HG03280 (cell line): ENCODE measurements around the gene FOXO4.
"Not testable (repeated sequence)": the region's sequence is repeated elsewhere in the genome, so short reads cannot be mapped to it uniquely, and the experiment has no call there.

Experiments used
- ATAC-seq: cut with Tn5 transposase; IDR thresholded peaks from one replicate; pipeline ENCODE4 v1.9.1; 2021; ENCODE audit warnings: mild to moderate bottlenecking, moderate library complexity; ENCODE audit not compliant: unreplicated experiment

Gene FOXO4

GRCh38 chrX:71095555-71095980, at the start of gene FOXO4:
Gene FOXO4, plus strand, starts transcription at chrX:71095851. Its CDS starts 678 bp downstream, at chrX:71096529.
- peak; percentile 87 for ATAC-seq

- not testable (repeated sequence) for ATAC-seq
Measured at GRCh38 chrX:71047891-71048290, 47.8 kb upstream of the FOXO4 start.

GRCh38 chrX:71052721-71053120, 42.9 kb upstream of the FOXO4 start:
- ATAC-seq: no peak

GRCh38 chrX:71053217-71053621, 42.4 kb upstream of the FOXO4 start:
- no peak for ATAC-seq

GRCh38 chrX:71056867-71057266, 38.8 kb upstream of the FOXO4 start:
- ATAC-seq: no peak

- no peak for ATAC-seq
Measured at GRCh38 chrX:71057848-71058530, 37.7 kb upstream of the FOXO4 start.

GRCh38 chrX:71060127-71060526, 35.5 kb upstream of the FOXO4 start:
- no peak for ATAC-seq

- ATAC-seq: no peak
Measured at GRCh38 chrX:71067089-71067488, 28.6 kb upstream of the FOXO4 start.

- ATAC-seq: no peak
Measured at GRCh38 chrX:71067712-71068043, 28.0 kb upstream of the FOXO4 start.

- ATAC-seq: peak; percentile 94
Measured at GRCh38 chrX:71068044-71068918, 27.4 kb upstream of the FOXO4 start, which contains the start of gene SNX12. Gene SNX12, minus strand, starts transcription at chrX:71068334. Its CDS starts 28 bp downstream, at chrX:71068306.

- no peak for ATAC-seq
Measured at GRCh38 chrX:71070531-71070930, 25.1 kb upstream of the FOXO4 start.

GRCh38 chrX:71081330-71082123, 14.1 kb upstream of the FOXO4 start:
- ATAC-seq: no peak

- ATAC-seq: no peak
Measured at GRCh38 chrX:71082124-71082647, 13.5 kb upstream of the FOXO4 start.

GRCh38 chrX:71082822-71083221, 12.8 kb upstream of the FOXO4 start:
- ATAC-seq: no peak

- no peak for ATAC-seq
Measured at GRCh38 chrX:71085900-71086299, 9.8 kb upstream of the FOXO4 start.

- no peak for ATAC-seq
Measured at GRCh38 chrX:71091263-71091662, 4.4 kb upstream of the FOXO4 start.

GRCh38 chrX:71095033-71095432, 618 bp upstream of the FOXO4 start:
- no peak for ATAC-seq

- ATAC-seq: peak; percentile 15
Measured at GRCh38 chrX:71095981-71096759, 519 bp downstream of the FOXO4 start.

- no peak for ATAC-seq
Measured at GRCh38 chrX:71096760-71097032, 1.0 kb downstream of the FOXO4 start.

GRCh38 chrX:71098302-71098701, 2.7 kb downstream of the FOXO4 start:
- ATAC-seq: no peak
